ENCODE results near the gene USP7.

- TF ChIP-seq CTCF (IDR thresholded peaks at IDR 0.05; ENCODE audit: insufficient read depth, low read length) (no peak), REST (IDR thresholded peaks at IDR 0.05; ENCODE audit: insufficient replicate concordance, low read depth) (no peak), POLR2AphosphoS5 (IDR thresholded peaks at IDR 0.05; ENCODE audit: low read depth) (no peak), GABPA (IDR thresholded peaks at IDR 0.05; ENCODE audit: low read depth) (no peak)
These were observed 117.9 kb downstream of the USP7 start for GRCh38 chr16:8845699-8846298.

Data from HL-60 (cell line).